Karpas-422 (cell line): ENCODE results near the gene CCDC110. TPM values are rescaled to one million over a fixed set of nuclear protein-coding genes. Genes with fewer than 3 reads are reported as not detected.

ENCODE experiments used
- DNase-seq: peaks from one replicate; pipeline ENCODE4 v3.0.0-alpha.2; 2015
- H2AFZ ChIP-seq: fragments of 200-600 bp; sonication (generic); 2 replicates; pipeline ENCODE4 v1.6.1; 2014; ENCODE audit warnings: antibody characterized with exemption, low read length, mixed read lengths
- H3K27ac ChIP-seq: fragments of 200-600 bp; sonication (generic); 2 replicates; pipeline ENCODE4 v1.5.1; 2014; ENCODE audit warnings: mild to moderate bottlenecking, low read length, moderate library complexity
- H3K27me3 ChIP-seq: fragments of 200-600 bp; sonication (generic); 2 replicates; pipeline ENCODE4 v1.6.1; 2014; ENCODE audit warnings: low read length, mixed read lengths
- H3K36me3 ChIP-seq: fragments of 200-600 bp; sonication (generic); 2 replicates; pipeline ENCODE4 v1.6.1; 2014; ENCODE audit warnings: low read length, mixed read lengths; ENCODE audit not compliant: insufficient read depth
- H3K4me1 ChIP-seq: fragments of 200-600 bp; sonication (generic); 2 replicates; pipeline ENCODE4 v1.6.1; 2014; ENCODE audit warnings: mild to moderate bottlenecking, low read length, mixed read lengths
- H3K4me2 ChIP-seq: fragments of 200-600 bp; sonication (generic); 2 replicates; pipeline ENCODE4 v1.6.1; 2014; ENCODE audit warnings: low read length, low read depth, mild to moderate bottlenecking; ENCODE audit not compliant: poor library complexity, severe bottlenecking
- H3K4me3 ChIP-seq: fragments of 200-600 bp; sonication (generic); 2 replicates; pipeline ENCODE4 v1.5.1; 2014; ENCODE audit warnings: mild to moderate bottlenecking, antibody characterized with exemption, low read length, mixed read lengths
- H3K79me2 ChIP-seq: fragments of 200-600 bp; sonication (generic); 2 replicates; pipeline ENCODE4 v1.6.1; 2014; ENCODE audit warnings: mild to moderate bottlenecking, low read length, mixed read lengths
- H3K9ac ChIP-seq: fragments of 200-600 bp; sonication (generic); 2 replicates; pipeline ENCODE4 v1.6.0; 2014; ENCODE audit warnings: low read length
- H3K9me2 ChIP-seq: fragments of 200-600 bp; sonication (generic), shearing (Covaris generic); replicated peaks from 2 replicates; pipeline ENCODE4 v1.6.0; 2014; ENCODE audit warnings: mild to moderate bottlenecking, low read length, moderate library complexity; ENCODE audit not compliant: insufficient read depth
- H3K9me3 ChIP-seq: fragments of 300-700, 200-600 bp; sonication (generic); 2 replicates; pipeline ENCODE4 v1.6.1; 2014; ENCODE audit warnings: low read length, mixed read lengths
- H4K20me1 ChIP-seq: fragments of 200-600 bp; sonication (generic); 2 replicates; pipeline ENCODE4 v1.6.1; 2014; ENCODE audit warnings: mild to moderate bottlenecking, antibody characterized with exemption, low read length, low read depth; ENCODE audit not compliant: insufficient read depth
- small RNA-seq: library from RNA; depleted of rRNA; stranded (forward); fragments of <200 nt; gene quantifications from one replicate; pipeline ENCODE3, GENCODE V24; 2014
- total RNA-seq: library from RNA; depleted of rRNA; stranded (reverse); fragments of >200 nt; shearing (Covaris generic); gene quantifications from 2 replicates; pipeline ENCODE4 v1.2.3, GENCODE V29; 2014; ENCODE audit warnings: low replicate concordance; rRNA removed

CCDC110 gene
- total RNA-seq, 1 experiment from 2014 or later: 2.2 TPM

DNA sequence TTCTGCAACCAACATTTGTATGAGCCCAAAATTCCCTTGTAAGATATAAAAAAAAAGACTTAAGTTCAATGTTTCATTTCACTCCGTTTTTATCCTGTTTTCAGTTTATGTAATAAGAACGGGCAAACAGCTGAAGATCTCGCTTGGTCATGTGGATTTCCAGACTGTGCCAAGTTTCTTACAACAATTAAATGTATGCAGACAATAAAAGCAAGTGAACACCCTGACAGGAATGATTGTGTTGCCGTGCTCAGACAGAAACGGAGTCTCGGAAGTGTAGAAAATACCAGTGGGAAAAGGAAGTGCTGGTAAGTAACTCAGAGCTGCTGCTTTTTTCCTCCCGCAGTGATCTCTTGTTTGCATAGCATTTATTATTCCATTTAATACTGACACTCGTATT, 72.1 kb downstream of the CCDC110 start:
- Histone ChIP-seq H3K79me2 (no peaks in the 10 kb centered on the region; the same call in 1 of the 2 replicates), H3K9me2 (no peaks in the 10 kb centered on the region), H3K36me3 (peaks cover 5% of the 10 kb centered on the region; the same call in 1 of the 2 replicates), H3K27me3 (no peaks in the 10 kb centered on the region), H4K20me1 (no peaks in the 10 kb centered on the region), H3K9me3 (no peaks in the 10 kb centered on the region), H3K9ac (no peak overlapping the region), H3K4me2 (no peak overlapping the region), H2AFZ (no peak overlapping the region), H3K27ac (no peak overlapping the region), H3K4me1 (peaks cover 30% of the 10 kb centered on the region), H3K4me3 (no peak overlapping the region)
- no peak for DNase-seq

DNA sequence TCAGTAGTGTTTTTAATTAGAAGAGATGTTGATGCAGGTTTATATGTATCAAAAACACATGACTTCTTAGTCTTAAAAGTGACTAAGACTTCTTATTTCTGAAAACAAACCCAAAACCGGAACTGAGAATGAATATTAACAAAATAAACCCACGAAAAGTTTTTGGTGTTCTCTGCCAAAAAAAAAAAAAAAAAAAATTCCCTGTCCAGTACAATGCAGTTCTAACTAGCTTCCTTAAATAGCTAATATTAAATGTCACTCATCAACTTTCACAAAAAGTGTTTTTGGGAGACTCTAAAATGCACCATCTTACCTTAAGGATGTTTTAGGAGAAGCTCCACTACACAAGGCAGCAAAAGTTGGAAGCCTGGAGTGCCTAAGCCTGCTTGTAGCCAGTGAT, 72.9 kb downstream of the CCDC110 start:
- no peaks in the 10 kb centered on the region for H3K9me2 ChIP-seq
- H3K9ac ChIP-seq: no peak overlapping the region
- H3K9me3 ChIP-seq: no peaks in the 10 kb centered on the region
- H4K20me1 ChIP-seq: no peaks in the 10 kb centered on the region
- no peak overlapping the region; the same call in 1 of the 2 replicates for H3K4me3 ChIP-seq
- no peaks in the 10 kb centered on the region; the same call in 1 of the 2 replicates for H3K79me2 ChIP-seq
- DNase-seq: no peak
- no peak overlapping the region for H3K27ac ChIP-seq
- no peak overlapping the region for H2AFZ ChIP-seq
- no peak overlapping the region for H3K4me2 ChIP-seq
- H3K4me1 ChIP-seq: peaks cover 38% of the 10 kb centered on the region
- H3K27me3 ChIP-seq: no peaks in the 10 kb centered on the region
- H3K36me3 ChIP-seq: peaks cover 5% of the 10 kb centered on the region; the same call in 1 of the 2 replicates

- H3K4me3 ChIP-seq: peak within 1 kb of the TSS; percentile 74
- no peaks in the 10 kb centered on the region; the same call in 1 of the 2 replicates for H3K79me2 ChIP-seq
- no peaks in the 10 kb centered on the region for H3K9me2 ChIP-seq
- H2AFZ ChIP-seq: peak within 1 kb of the TSS; percentile 36; the same call in 1 of the 2 replicates
- H3K9ac ChIP-seq: peak within 1 kb of the TSS; percentile 76
- no peaks in the 10 kb centered on the region for H3K9me3 ChIP-seq
- H3K36me3 ChIP-seq: peaks cover 5% of the 10 kb centered on the region; the same call in 1 of the 2 replicates
- no peaks in the 10 kb centered on the region for H3K27me3 ChIP-seq
- DNase-seq: no peak
- H4K20me1 ChIP-seq: no peaks in the 10 kb centered on the region
- peak within 1 kb of the TSS; percentile 85 for H3K27ac ChIP-seq
- peaks cover 54% of the 10 kb centered on the region for H3K4me1 ChIP-seq
- H3K4me2 ChIP-seq: peak within 1 kb of the TSS; percentile 92
Measured at GRCh38 chr4:185396724-185397385, 74.7 kb downstream of the CCDC110 start, which contains the start of gene ANKRD37. TSS of gene ANKRD37 (plus strand) at chr4:185396841. CDS start at chr4:185396924, 83 bp downstream.

DNA sequence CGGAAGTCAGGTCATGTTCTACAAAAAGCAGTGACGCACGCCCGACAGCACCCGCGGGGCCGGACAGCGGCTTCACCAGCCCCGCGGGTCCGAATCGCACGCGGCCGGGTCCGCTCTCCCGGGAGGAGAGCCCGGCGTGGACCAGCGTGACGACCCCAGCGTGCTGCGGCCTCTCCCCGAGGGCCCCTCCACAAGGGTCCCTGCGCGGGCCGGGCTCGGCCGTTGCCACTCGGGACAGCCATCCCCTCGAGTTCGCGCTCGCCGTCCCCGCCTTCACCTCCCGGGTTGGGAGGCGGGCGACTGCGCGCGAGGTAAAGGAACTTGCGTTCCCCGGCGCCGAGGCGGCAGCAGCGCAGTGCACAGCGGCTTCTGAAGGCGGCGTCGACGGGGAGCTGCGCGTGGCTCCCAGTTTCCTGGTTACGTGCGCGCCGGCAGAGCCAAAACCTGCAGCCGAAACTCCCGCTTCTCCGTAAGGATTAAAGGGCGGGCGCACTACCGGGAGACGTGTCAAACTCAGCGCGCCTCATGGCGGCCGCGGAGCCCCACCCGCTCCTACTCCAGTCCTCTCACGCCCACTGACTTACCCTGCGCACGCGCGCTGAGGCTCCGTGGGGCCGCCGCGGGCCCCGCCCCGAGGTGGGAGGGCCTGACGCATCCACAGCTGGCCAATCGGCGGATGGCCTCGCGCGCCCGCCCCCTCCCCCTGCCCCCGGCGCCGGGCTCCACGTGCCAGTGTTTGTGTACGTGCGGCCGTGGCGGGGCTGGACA, 75.4 kb downstream of the CCDC110 start:
- peak overlapping the region; percentile 92 for H3K4me2 ChIP-seq
- H3K4me1 ChIP-seq: peaks cover 57% of the 10 kb centered on the region

GRCh38 chr4:185395238-185395955, 76.1 kb downstream of the CCDC110 start, which contains the start of gene LRP2BP:
TSS of gene LRP2BP (minus strand) at chr4:185395924. CDS start at chr4:185378186, 17,738 bp downstream.
- Histone ChIP-seq H3K79me2 (no peaks in the 10 kb centered on the region; the same call in 1 of the 2 replicates), H3K9ac (peak within 1 kb of the TSS; percentile 76), H3K36me3 (peaks cover 5% of the 10 kb centered on the region; the same call in 1 of the 2 replicates), H3K4me3 (peak within 1 kb of the TSS; percentile 74), H4K20me1 (no peaks in the 10 kb centered on the region), H3K27ac (peak within 1 kb of the TSS; percentile 85), H2AFZ (peak within 1 kb of the TSS; percentile 40; the same call in 1 of the 2 replicates), H3K4me2 (peak within 1 kb of the TSS; percentile 92), H3K9me3 (no peaks in the 10 kb centered on the region), H3K27me3 (no peaks in the 10 kb centered on the region), H3K9me2 (no peaks in the 10 kb centered on the region), H3K4me1 (peaks cover 57% of the 10 kb centered on the region)
- peak; percentile 56 for DNase-seq

More for the DNA sequence above, 75.4 kb downstream of the CCDC110 start:
- peak overlapping the region; percentile 76 for H3K9ac ChIP-seq
- no peaks in the 10 kb centered on the region for H3K9me2 ChIP-seq
- peak overlapping the region; percentile 36; the same call in 1 of the 2 replicates for H2AFZ ChIP-seq
- H3K36me3 ChIP-seq: peaks cover 5% of the 10 kb centered on the region; the same call in 1 of the 2 replicates
- H3K9me3 ChIP-seq: no peaks in the 10 kb centered on the region
- peak; percentile 95 for DNase-seq
- H3K27me3 ChIP-seq: no peaks in the 10 kb centered on the region
- peak overlapping the region; percentile 85 for H3K27ac ChIP-seq
- no peaks in the 10 kb centered on the region; the same call in 1 of the 2 replicates for H3K79me2 ChIP-seq
- no peaks in the 10 kb centered on the region for H4K20me1 ChIP-seq
- peak overlapping the region; percentile 74 for H3K4me3 ChIP-seq

Small RNAs within 50 kb of the gene (small RNA-seq; reads per million reads assigned to genes)
- gene RF00019: not detected

Other genes starting within 250 kb of the CCDC110 start
- gene LRP2BP, start 75.8 kb downstream of the CCDC110 start, total RNA-seq: 0.26 TPM in 1 of 2 replicates, not detected in the other
- 22.2 and 26.6 TPM in 2 replicates for gene ANKRD37, start 74.9 kb downstream of the CCDC110 start, total RNA-seq
- 13.4 and 19.0 TPM in 2 replicates for gene UFSP2, start 45.8 kb downstream of the CCDC110 start, total RNA-seq
- gene PDLIM3, start 63.8 kb upstream of the CCDC110 start, total RNA-seq: not detected in 2 replicates